GM21528 (cell line): ENCODE measurements around the gene MYLIP.
"Not testable (repeated sequence)": the region's sequence is repeated elsewhere in the genome, so short reads cannot be mapped to it uniquely, and the experiment has no call there.

Experiments
- ATAC-seq: cut with Tn5 transposase; IDR thresholded peaks from one replicate; pipeline ENCODE4 v1.9.1; 2021; ENCODE audit warnings: mild to moderate bottlenecking, moderate library complexity; ENCODE audit not compliant: unreplicated experiment, low FRiP score

Gene MYLIP

DNA sequence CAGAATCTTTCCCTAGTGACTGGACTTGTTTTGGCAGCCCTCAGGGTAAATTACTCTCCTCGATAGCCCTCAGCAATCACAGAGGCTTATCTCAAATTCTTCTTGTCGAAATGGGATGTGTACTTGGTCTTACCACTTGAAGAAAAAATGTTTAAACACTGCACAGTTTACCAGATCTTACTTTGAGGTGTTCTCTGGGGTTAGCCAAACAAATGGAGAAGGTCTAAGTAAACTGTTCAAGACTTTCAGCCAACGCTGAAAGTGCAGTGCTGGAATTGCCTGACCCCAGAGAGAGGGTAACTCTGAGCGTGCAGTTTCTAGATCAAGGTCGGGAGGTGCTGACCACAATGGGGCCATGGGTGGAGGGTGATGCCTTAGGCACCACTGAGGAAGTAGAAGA, 39.2 kb downstream of the MYLIP start:
- ATAC-seq = no peak

GRCh38 chr6:16168858-16169257, 40.0 kb downstream of the MYLIP start:
- ATAC-seq = no peak

GRCh38 chr6:16171400-16171799, 42.5 kb downstream of the MYLIP start:
- no peak for ATAC-seq

DNA sequence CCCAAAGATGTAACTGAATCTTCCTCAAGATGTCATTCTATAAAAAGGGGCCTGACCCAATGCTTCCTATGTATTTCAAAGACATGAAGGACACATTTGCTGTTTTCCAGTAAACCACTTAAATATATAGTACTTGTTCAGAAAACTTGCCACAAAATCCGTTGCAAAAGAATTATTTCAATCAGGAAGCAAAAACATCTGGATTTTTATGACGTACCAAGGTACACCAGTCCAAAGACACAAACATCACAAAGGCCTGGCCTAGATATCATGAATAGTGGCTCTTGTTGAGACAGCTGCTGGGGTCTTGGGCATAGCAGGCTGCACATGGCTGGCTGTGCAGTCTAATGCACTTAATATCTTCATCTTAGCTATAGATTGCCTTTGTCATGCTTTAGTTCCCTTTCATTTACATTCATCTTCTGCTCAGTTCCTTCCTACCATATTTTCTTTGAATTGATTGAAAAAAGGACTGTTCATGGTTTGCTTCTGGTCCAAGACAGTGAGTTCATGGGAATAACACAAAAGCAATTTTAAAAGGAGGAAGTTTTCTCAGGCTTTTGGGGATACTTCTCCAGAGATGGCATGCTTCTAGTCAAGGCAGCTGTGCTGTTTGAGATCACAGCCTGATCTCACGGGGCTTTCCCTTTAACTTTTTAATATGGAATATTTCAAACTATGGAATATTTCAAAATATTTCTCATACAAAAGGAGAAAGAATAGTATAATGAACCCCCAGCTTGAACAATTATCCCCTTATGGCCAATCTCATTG, 44.5 kb downstream of the MYLIP start:
- no peak for ATAC-seq

GRCh38 chr6:16174416-16175078, 45.7 kb downstream of the MYLIP start:
- ATAC-seq = no peak

DNA sequence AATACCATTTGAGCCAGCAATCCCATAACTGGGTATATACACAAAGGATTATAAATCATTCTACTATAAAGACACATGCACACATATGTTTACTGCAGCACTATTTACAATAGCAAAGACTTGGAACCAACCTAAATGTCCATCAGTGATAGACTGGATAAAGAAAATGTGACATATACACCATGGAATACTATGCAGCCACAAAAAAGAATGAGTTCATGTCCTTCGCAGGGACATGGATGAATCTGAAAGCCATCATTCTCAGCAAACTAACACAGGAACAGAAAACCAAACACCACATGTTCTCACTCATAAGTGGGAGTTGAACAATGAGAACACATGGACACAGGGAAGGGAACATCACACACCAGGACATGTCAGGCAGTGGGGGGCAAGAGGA, 47.7 kb downstream of the MYLIP start:
- ATAC-seq = not testable (repeated sequence)

- no peak for ATAC-seq
Observed at GRCh38 chr6:16177881-16178280, 49.0 kb downstream of the MYLIP start.

DNA sequence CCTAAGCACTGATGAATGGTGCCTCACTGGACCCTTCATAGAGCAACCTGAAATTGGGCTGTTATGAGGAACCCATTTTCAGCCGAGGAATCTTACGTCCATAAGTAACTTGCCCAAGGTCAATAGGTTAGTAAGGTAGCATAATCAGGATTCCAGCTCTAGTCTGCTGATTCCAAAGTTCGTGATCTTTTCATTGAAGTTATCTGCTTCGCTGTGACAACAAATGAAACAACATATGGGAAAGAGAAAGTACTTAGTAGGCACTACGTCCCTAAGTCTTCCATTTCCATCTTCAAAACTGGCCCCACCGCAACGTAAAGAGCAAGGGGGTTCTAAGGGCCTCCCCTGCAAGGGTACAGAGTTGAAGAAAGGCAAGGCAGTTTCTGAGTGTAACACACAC, 49.5 kb downstream of the MYLIP start:
- ATAC-seq = no peak

DNA sequence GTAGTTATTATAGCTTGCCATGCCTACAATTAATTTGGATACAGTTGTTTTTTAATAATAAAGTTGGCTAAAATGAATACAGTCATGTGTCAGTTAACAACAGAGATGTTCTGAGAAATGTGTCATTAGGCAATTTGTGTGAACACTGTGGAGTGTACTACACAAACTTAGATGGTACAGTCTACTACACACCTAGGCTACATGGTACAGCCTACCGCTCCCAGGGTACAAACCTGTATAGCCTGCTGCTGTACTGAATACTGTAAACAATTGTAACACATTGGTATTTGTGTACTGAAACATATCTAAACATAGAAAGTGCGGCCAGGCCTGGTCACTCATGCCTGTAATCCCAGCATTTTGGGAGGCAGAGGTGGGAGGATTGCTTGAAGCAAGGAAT, 50.2 kb downstream of the MYLIP start:
- ATAC-seq = no peak

DNA sequence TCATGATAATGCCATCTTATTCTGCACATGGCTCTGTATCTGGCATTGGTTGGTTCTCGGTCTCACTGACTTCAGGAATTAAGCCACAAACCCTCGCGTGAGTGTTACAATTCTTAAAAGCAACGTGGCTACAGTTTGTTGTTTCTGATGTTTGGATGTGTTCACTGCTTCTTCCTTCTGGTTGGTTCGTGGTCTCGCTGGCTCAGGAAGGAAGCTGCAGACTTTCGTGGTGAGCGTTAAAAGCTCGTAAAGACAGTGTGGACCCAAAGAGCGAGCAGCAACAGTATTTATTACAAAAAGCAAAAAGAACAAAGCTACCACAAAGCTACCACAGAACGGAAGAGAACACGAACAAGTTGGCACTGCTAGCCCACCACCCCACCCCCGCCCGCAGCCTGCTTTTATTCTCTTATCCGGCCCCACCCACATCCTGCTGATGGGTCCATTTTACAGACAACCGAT, 51.1 kb downstream of the MYLIP start:
- no peak for ATAC-seq

GRCh38 chr6:16180696-16181438, 52.0 kb downstream of the MYLIP start:
- no peak for ATAC-seq

DNA sequence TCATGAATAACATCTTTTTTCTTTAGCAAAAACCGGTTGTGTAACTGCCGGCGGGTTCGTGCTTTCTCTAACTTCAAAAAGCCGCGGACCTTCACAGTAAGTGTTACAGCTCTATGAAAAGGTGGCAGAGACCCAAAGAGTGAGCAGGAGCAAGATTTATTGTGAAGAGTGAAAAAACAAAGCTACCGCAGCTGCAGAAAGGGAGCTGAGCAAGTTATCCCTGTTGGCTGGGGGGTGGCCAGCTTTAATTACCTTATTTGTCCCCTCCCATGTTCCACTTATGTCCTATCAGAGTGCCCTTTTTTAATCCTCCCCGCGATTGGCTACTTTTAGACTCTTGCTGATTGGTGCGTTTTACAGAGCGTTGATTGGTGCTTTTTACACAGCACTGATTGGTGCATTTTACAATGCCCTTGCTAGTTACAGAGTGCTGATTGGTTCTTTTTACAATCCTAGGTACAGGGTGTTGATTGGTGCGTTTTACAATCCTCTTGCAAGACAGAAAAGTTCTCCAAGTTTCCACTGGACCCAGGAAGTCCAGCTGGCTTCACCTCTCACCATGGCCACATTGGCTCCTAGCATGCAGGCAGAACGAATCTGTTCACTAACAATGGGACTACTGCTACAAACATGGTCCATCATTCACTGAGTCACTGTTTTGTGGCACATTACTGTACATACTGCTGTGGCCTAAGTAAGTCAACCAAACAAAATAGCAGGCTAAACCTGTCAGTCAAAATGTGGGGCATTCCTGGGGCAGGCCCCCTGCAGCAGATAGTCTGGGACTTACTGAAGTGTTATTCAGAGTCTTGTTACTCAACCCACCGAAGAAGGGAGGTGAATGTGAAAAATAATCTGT, 52.8 kb downstream of the MYLIP start:
- ATAC-seq = no peak

DNA sequence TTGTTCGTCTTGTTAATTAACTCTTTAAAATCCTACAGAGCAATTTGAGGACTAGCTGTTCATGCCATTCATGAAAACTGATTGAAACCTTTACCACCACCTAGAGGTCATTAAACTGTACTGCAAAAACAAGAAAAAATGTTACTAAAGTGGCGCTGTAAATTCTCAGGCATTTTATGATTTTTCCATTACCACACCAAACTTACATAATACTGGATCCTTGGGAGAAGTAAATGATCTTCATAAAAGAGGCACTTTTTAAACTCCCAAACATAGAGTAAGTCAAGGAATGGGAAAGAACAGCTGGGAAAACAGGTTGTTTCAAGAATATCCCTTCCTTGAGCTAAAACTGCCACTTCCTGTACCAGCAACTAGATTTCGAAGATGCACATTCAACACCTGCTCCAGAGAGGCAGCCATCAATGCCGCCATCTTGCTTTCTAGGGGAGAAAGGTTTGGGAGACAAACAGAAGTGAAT, 54.3 kb downstream of the MYLIP start:
- no peak for ATAC-seq

GRCh38 chr6:16184129-16184528, 55.2 kb downstream of the MYLIP start:
- ATAC-seq = no peak

DNA sequence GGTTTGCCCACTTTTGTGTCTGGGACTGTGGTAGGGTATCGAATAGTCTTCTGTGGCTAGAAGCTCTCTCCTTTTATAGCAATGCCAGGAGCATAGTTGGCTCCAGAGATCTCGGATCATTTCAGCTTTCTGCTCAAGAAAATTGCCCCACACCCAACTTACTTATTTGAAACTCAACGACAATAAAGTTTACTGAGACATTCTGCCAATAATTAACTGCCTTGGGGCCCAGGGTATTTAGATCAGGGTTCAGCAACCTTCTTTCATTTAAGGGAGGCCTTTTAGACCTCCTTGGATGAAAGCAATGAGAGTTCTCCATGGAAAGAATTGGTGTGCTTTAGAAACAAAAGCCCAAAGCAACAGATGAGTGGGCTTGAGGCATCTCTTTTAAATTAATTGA, 55.7 kb downstream of the MYLIP start:
- ATAC-seq = no peak

DNA sequence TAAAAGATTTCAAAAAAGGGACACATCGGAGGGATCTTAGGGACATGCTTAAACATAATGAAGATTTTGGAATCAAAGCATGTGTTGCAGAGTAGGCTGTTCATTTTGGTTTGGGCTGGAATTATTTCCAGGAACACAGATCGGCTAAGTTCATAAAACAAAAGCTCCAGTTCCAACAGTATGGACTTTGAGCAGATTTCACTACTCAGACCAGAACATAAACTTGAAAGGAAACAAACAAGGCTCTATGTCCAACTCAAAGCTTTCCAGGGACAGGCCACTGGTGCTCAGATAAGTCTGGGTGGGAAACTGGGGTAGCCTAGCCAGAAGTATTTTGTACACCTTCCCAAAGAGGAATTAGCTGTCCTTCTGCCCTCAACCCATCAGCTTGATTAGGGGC, 58.3 kb downstream of the MYLIP start:
- no peak for ATAC-seq

DNA sequence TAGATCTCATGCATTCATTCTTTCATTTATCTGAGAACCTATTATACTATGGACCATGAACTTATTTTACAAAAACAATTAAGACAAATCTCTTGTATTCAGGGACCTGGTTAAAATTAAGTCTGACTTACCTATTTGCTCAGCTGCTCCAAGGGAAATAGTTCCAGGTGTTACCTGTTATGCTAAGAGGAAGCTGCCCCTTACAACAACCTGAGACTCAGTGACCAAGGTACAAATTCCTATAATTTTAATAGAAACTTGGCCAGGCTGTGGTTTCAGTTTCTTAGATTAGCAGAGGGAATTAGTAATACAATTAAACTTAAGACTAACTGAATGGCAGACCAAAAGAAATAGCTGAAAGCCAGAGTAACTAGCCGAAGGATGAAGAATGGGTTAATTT, 61.3 kb downstream of the MYLIP start:
- no peak for ATAC-seq

- ATAC-seq = no peak
Observed at GRCh38 chr6:16196260-16196983, 67.5 kb downstream of the MYLIP start.

- ATAC-seq = no peak
Observed at GRCh38 chr6:16196984-16197546, 68.2 kb downstream of the MYLIP start.
